22Rv1 (cell line): ENCODE measurements around the gene STK10.
"Not testable (repeated sequence)": the region's sequence is repeated elsewhere in the genome, so short reads cannot be mapped to it uniquely, and the experiment has no call there.

ENCODE experiments used
- H3K27ac ChIP-seq: fragments of 450-650 bp; 2 replicates; pipeline ENCODE4 v1.5.1; 2017
- ZFX ChIP-seq: fragments of 450-650 bp; IDR thresholded peaks from 2 replicates; pipeline ENCODE4 v1.6.1; 2017; ENCODE audit warnings: antibody characterized with exemption, borderline replicate concordance
- TF ChIP-seq, protein P1 (sequence below): fragments of 450-650 bp; IDR thresholded peaks from 2 replicates; pipeline ENCODE4 v1.5.1; 2017; ENCODE audit warnings: mild to moderate bottlenecking

Gene STK10

DNA sequence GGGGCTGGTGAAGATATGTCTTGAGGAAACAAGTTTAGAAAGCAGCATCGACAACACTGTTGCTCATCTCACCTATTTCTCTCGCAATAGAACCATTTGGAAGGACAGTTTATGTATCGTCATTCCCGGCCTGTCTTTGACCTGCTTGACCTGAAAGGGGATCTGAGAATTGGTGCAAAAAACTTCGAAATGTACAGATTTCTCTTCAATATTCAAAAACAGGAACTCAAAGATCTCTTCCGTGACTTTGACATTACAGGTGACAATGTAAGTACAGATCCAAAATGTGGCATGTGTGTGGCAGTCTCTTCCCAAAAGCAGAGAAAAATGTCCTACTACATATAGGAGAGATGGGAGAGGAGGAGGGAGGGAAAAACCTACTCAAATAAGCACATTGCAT is 12.5 kb upstream of the STK10 start:
- TF ChIP-seq, protein P1, sequence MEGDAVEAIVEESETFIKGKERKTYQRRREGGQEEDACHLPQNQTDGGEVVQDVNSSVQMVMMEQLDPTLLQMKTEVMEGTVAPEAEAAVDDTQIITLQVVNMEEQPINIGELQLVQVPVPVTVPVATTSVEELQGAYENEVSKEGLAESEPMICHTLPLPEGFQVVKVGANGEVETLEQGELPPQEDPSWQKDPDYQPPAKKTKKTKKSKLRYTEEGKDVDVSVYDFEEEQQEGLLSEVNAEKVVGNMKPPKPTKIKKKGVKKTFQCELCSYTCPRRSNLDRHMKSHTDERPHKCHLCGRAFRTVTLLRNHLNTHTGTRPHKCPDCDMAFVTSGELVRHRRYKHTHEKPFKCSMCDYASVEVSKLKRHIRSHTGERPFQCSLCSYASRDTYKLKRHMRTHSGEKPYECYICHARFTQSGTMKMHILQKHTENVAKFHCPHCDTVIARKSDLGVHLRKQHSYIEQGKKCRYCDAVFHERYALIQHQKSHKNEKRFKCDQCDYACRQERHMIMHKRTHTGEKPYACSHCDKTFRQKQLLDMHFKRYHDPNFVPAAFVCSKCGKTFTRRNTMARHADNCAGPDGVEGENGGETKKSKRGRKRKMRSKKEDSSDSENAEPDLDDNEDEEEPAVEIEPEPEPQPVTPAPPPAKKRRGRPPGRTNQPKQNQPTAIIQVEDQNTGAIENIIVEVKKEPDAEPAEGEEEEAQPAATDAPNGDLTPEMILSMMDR, result no peak
- no peak for TF ChIP-seq ZFX
- H3K27ac ChIP-seq, result no peak overlapping the region

DNA sequence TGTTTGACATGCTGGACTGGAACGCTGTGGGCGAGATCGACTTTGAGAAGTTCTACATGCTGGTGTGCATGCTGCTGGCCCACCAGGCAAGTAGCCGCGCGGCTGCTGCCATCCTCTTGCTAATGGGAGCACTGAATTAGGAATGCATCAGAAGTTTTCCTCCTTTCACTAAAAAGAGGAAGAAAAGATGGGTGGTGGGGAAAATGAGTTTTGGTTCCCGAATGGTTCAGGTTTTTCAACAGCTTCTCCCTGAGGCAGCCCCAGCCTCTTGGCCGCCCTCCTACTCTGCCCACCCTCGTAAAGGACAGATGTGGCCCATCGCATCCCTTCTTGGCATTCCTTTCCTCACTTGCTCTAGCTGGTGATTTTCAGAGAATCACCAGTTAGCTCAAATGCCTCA is 11.4 kb upstream of the STK10 start:
- no peak overlapping the region for H3K27ac ChIP-seq
- TF ChIP-seq, protein P1, result no peak
- TF ChIP-seq ZFX, result no peak

DNA sequence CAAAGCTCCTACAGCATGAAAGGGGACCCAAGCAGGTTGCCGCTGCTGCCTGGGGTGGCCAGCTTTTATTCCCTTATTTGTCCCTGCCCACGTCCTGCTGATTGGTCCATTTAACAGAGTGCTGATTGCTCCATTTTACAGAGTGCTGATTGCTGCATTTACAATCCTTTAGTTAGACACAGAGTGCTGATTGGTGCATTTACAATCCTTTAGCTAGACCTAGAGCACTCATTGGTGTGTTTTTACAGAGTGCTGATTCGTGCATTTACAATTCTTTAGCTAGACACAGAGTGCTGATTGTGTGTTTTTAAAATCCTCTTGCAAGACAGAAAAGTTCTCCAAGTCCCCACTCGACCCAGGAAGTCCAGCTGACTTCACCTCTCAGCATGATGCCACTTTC is 9.8 kb upstream of the STK10 start:
- H3K27ac ChIP-seq, result not testable (repeated sequence)

DNA sequence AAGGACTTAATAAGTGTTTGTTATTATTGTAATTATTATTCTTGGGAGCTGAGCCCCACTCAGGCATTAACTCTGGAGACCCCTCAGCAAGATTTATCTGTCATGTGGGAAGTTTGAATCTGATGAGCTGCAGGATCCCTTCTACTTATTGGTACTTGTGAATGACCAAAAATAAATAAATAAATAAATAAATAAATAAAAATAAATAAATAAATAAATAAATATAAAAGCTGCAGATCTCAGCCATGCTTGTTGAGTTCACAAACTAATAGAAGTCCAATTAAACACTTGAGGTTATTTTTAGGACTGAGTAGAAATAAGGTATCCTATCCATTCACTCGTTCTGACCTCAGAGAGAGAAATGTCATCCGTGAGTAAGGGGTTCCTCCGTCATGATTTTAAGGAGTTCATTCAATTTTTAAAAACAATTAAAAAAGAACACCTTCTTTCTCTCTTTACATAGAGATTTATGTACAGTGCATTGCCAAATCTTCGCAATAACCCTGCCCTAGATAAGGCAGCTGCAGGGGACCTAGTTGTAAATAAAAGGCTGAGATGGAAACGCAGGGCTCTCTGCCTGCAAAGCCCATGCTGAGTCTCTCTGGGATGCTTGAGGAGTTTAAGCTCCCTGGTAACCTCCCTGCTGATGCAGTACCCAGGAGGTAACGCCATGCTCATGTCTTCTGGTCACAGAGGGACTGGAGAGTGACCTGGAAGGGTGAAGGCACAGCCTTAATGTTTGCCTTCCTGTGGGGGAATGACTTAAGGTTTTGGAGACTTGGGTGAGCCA is 7.2 kb upstream of the STK10 start:
- no peak overlapping the region for H3K27ac ChIP-seq
- TF ChIP-seq, protein P1, result no peak
- TF ChIP-seq ZFX, result no peak

DNA sequence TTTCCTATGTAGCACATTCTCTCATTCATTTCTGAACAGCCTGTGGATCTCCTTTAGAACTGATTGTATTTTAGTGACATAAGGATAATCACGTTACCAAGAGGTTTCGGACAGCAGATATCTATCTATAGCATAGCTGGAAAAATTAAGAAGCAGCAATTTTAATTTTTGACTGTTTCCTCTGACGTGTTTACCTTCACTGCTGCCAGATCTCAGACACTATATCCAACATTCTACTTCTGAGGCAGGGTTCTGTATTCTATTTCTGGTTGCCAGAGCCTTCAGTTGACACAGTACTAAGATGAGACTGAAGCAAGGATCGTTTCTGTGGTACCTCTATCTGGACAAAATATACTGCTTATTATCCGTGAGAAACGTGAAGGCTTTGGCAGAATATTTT is 5.8 kb upstream of the STK10 start, which contains the start of gene EFCAB9:
EFCAB9 (plus strand) TSS at position 301 of the 400 bp plus-strand sequence; CDS start at position 302, 1 bp downstream.
- no peak within 1 kb of the TSS for H3K27ac ChIP-seq
- TF ChIP-seq, protein P1, result no peak
- TF ChIP-seq ZFX, result no peak

DNA sequence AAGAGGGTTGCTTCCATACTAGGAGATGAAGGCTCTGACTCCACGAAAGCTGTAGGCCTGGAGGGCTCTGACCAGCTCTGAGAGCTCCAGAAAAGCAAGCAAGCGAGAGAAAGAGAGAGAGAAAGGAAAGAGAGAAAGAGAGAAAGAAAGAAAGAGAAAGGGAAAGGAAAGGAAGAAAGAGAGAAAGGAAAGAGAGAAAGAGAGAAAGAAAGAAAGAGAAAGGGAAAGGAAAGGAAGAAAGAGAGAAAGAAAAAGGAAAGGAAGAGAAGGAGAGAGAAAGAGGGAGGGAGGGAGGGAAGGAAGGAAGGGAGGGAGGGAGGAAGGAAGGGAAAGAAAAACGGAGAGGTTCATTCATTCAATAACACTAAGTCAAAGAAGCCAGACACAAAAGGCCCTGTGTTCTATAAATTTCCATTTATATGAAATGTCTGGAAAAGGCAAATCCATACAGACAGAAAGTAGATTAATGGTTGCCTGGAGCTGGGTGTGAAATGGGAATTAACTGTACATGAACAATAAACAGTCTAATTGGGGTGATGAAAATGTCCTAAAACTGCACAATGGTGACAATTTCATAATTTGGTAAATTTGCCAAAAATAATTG is 1.8 kb upstream of the STK10 start:
- H3K27ac ChIP-seq, result no peak overlapping the region
- no peak for TF ChIP-seq ZFX
- TF ChIP-seq, protein P1, result no peak

DNA sequence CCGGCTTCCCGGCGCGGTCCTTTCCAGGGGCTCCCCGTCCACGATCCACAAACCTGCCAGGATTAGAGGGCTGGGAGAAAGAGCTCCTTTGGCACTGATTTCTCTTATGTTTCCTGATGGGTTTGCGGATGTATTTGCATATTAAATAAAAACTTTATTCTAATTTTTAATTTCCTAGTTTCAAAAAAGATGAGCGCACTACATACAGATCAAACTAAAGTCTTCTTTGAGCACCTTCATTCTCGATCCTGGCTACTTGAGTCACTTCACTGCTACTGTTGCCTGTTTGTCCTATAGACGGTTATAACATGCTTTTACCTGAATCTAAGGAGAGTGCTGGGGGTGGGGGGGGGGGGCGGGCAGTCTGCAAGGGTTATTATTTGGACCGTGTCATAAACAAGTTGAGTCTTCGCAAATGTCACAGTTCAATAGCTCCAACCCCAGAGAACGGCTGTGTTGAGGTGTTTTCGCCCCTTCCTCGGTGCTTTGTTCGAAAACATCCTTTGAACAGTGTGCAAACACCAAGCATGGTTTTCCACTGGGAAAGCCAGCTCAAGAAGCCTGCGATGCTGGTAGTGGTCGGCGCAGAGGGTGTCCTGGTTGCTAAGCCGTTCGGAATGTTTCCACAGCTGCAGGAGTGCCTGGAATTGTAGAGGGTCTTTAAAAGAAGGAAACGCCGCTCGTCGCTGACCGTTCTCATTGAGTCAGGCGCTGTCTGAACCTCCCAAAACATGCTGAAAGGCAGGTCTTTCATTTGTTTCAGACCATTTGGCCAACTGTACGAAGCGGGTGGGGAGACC is 1.1 kb upstream of the STK10 start:
- H3K27ac ChIP-seq, result peak overlapping the region; percentile 66
- no peak for TF ChIP-seq ZFX
- TF ChIP-seq, protein P1, result peak; percentile 46
